CD8-positive, alpha-beta memory T cell (primary cell): ENCODE data around the gene DUSP28. TPM values are rescaled to one million over a fixed set of nuclear protein-coding genes. Genes with fewer than 3 reads are reported as not detected.
A peak's percentile ranks its signal among the peaks of the same experiment; 100 is the strongest.
"Not testable (repeated sequence)": the region's sequence is repeated elsewhere in the genome, so short reads cannot be mapped to it uniquely, and the experiment has no call there.

Source experiments
- CTCF ChIA-PET: fragments of 350-600 bp; sonication (Branson Sonifier 250); formaldehyde crosslinking; loops from one replicate; lab custom pipeline; 2021; ENCODE audit warnings: antibody characterized with exemption; lab: Charles Lee
- POLR2A ChIA-PET: fragments of 350-600 bp; sonication (Branson Sonifier 250); formaldehyde crosslinking; loops from one replicate; lab custom pipeline; 2021; ENCODE audit warnings: antibody characterized with exemption; lab: Charles Lee
- DNase-seq, 5 donors: peaks; one replicate each; pipeline versions ENCODE4 v3.0.0 to v3.0.0-alpha.2; 2020 to 2022; ENCODE audit warnings: mixed read lengths in 1 of 5
- H3K27ac ChIP-seq: one replicate; pipeline ENCODE4 v1.7.0; 2013; ENCODE audit warnings: low read depth, mild to moderate bottlenecking, low read length, moderate library complexity
- H3K27me3 ChIP-seq: 2 replicates; pipeline ENCODE4 v1.7.0; 2013; ENCODE audit warnings: low read length, mild to moderate bottlenecking; ENCODE audit not compliant: insufficient read depth, poor library complexity, severe bottlenecking
- H3K36me3 ChIP-seq: 2 replicates; pipeline ENCODE4 v1.7.0; 2013; ENCODE audit warnings: mild to moderate bottlenecking, low read length, moderate library complexity; ENCODE audit not compliant: insufficient read depth
- H3K4me1 ChIP-seq: 2 replicates; pipeline ENCODE4 v1.7.0; 2013; ENCODE audit warnings: mild to moderate bottlenecking, low read length, moderate library complexity; ENCODE audit not compliant: insufficient read depth
- H3K4me3 ChIP-seq: 2 replicates; pipeline ENCODE4 v1.7.0; 2013; ENCODE audit warnings: mild to moderate bottlenecking, low read length
- H3K9me3 ChIP-seq: 2 replicates; pipeline ENCODE4 v1.7.0; 2013; ENCODE audit warnings: mild to moderate bottlenecking, low read length
- H3K27ac Mint-ChIP-seq, 8 donors: one replicate each; pipeline ENCODE4 v1.8.0; 2020 to 2021; ENCODE audit warnings: mixed read lengths in 8 of 8, mild to moderate bottlenecking in 6 of 8, inconsistent platforms in 3 of 8, moderate library complexity in 3 of 8
- H3K27me3 Mint-ChIP-seq, 2 donors: one replicate each; pipeline ENCODE4 v1.8.0; 2020 to 2021; ENCODE audit warnings: mixed read lengths in 2 of 2, mild to moderate bottlenecking in 1 of 2, moderate library complexity in 1 of 2
- H3K36me3 Mint-ChIP-seq, 3 donors: one replicate each; pipeline ENCODE4 v1.8.0; 2020 to 2021; ENCODE audit warnings: mixed read lengths in 3 of 3, inconsistent platforms in 1 of 3, mild to moderate bottlenecking in 1 of 3
- H3K4me1 Mint-ChIP-seq, 3 donors: one replicate each; pipeline ENCODE4 v1.8.0; 2020 to 2021; ENCODE audit warnings: mixed read lengths in 3 of 3, inconsistent platforms in 1 of 3, mild to moderate bottlenecking in 1 of 3
- H3K4me3 Mint-ChIP-seq, 7 donors: one replicate each; pipeline ENCODE4 v1.8.0; 2020 to 2021; ENCODE audit warnings: mixed read lengths in 7 of 7, mild to moderate bottlenecking in 6 of 7, moderate library complexity in 4 of 7, inconsistent platforms in 2 of 7
- H3K9me3 Mint-ChIP-seq, 5 donors: one replicate each; pipeline ENCODE4 v1.8.0; 2020 to 2022; ENCODE audit warnings: mixed read lengths in 5 of 5, mild to moderate bottlenecking in 3 of 5, moderate library complexity in 2 of 5, inconsistent platforms in 1 of 5
- polyA plus RNA-seq: library from polyadenylated mRNA; unstranded; fragments of 300-500 nt; fragmentation: Illumina TruSeq; gene quantifications from one replicate; pipeline ENCODE4 v1.2.3, GENCODE V29; 2021
- total RNA-seq, 2 experiments: library from RNA; stranded (reverse); gene quantifications; one replicate each; pipeline ENCODE4 v1.2.3, GENCODE V29; 2021

The DUSP28 gene
- total and polyA plus RNA-seq, 3 experiments from 2014 or later: 7.0 to 22.0 (median 7.0) TPM

GRCh38 chr2:240514631-240515030 lies 45.5 kb upstream of the DUSP28 start:
- CTCF ChIA-PET: interaction anchor here (0.6 to 3.1 kb wide), 28 partner anchors 10 to 687 kb away, joined by 3 to 39 read pairs (median 4); partner anchors contain the start of genes ANKMY1, CAPN10, DUSP28 and RNPEPL1
- no peak overlapping the region for H3K4me3 Mint-ChIP-seq

GRCh38 chr2:240517342-240517741 lies 42.8 kb upstream of the DUSP28 start:
- DNase-seq: no peak
- H3K4me3 Mint-ChIP-seq: no peak overlapping the region
- no peak overlapping the region for H3K27ac Mint-ChIP-seq
- Histone ChIP-seq H3K4me1 (peaks cover 11% of the 10 kb centered on the region), H3K9me3 (no peaks in the 10 kb centered on the region), H3K4me3 (no peak overlapping the region), H3K36me3 (no peaks in the 10 kb centered on the region), H3K27ac (no peak overlapping the region), H3K27me3 (no peaks in the 10 kb centered on the region)
- no peaks in the 10 kb centered on the region for H3K9me3 Mint-ChIP-seq
- POLR2A ChIA-PET: no interaction called here
- no peaks in the 10 kb centered on the region for H3K27me3 Mint-ChIP-seq
- CTCF ChIA-PET: interaction anchor here (0.8 to 1.5 kb wide), 2 partner anchors 14 to 62 kb away, joined by 3 to 4 read pairs; no protein-coding TSS in a partner anchor
- peaks cover 3 to 17% (median 13%) of the 10 kb centered on the region in 3 donors for H3K36me3 Mint-ChIP-seq
- peaks cover 13 to 25% (median 18%) of the 10 kb centered on the region in 3 donors for H3K4me1 Mint-ChIP-seq

More at GRCh38 chr2:240514631-240515030, 45.5 kb upstream of the DUSP28 start:
- Histone ChIP-seq H3K36me3 (no peaks in the 10 kb centered on the region), H3K4me3 (no peak overlapping the region), H3K27ac (no peak overlapping the region), H3K4me1 (peaks cover 11% of the 10 kb centered on the region), H3K27me3 (no peaks in the 10 kb centered on the region), H3K9me3 (no peaks in the 10 kb centered on the region)
- Mint-ChIP-seq H3K36me3 (peaks cover 0 to 23% (median 9%) of the 10 kb centered on the region in 3 donors), H3K9me3 (no peaks in the 10 kb centered on the region), H3K27ac (peak overlapping the region in 1 of 8 donors; percentile 90), H3K27me3 (peaks cover 0 to 2% of the 10 kb centered on the region in 2 donors), H3K4me1 (peaks cover 10 to 17% (median 12%) of the 10 kb centered on the region in 3 donors)
- no peak for DNase-seq
- POLR2A ChIA-PET: interaction anchor here (0.7 to 1.7 kb wide), 4 partner anchors 51 to 72 kb away, joined by 3 to 8 read pairs (median 7); partner anchors contain the start of gene CAPN10

GRCh38 chr2:240518981-240519380 lies 41.2 kb upstream of the DUSP28 start:
- Mint-ChIP-seq H3K27me3 (no peaks in the 10 kb centered on the region), H3K27ac (peak overlapping the region in 1 of 8 donors; percentile 24), H3K9me3 (no peaks in the 10 kb centered on the region), H3K36me3 (peaks cover 12 to 28% (median 16%) of the 10 kb centered on the region in 3 donors), H3K4me3 (no peak overlapping the region), H3K4me1 (peaks cover 6 to 20% (median 11%) of the 10 kb centered on the region in 3 donors)
- ChIA-PET POLR2A (no interaction called here), CTCF (interaction anchor here (1.5 kb wide), 1 partner anchor 61 kb away, joined by 4 read pairs; no protein-coding TSS in a partner anchor)
- Histone ChIP-seq H3K4me1 (peaks cover 6% of the 10 kb centered on the region), H3K27me3 (no peaks in the 10 kb centered on the region), H3K4me3 (no peak overlapping the region), H3K9me3 (no peaks in the 10 kb centered on the region), H3K27ac (no peak overlapping the region), H3K36me3 (no peaks in the 10 kb centered on the region)
- DNase-seq: no peak

GRCh38 chr2:240519396-240520129 lies 40.6 kb upstream of the DUSP28 start:
- Mint-ChIP-seq H3K27ac (peak overlapping the region in 1 of 8 donors; percentile 60), H3K27me3 (no peaks in the 10 kb centered on the region), H3K9me3 (peaks cover 0 to 2% (median 0%) of the 10 kb centered on the region in 5 donors), H3K4me1 (peaks cover 3 to 14% (median 6%) of the 10 kb centered on the region in 3 donors), H3K36me3 (peaks cover 16 to 34% (median 18%) of the 10 kb centered on the region in 3 donors), H3K4me3 (no peak overlapping the region)
- DNase-seq: no peak
- no peaks in the 10 kb centered on the region for H3K36me3 ChIP-seq
- ChIA-PET POLR2A (no interaction called here), CTCF (interaction anchor here (1.0 kb wide), 1 partner anchor 60 kb away, joined by 3 read pairs; no protein-coding TSS in a partner anchor)
- no peaks in the 10 kb centered on the region for H3K4me1 ChIP-seq
- no peak overlapping the region for H3K27ac ChIP-seq
- no peaks in the 10 kb centered on the region for H3K9me3 ChIP-seq
- H3K27me3 ChIP-seq: no peaks in the 10 kb centered on the region
- no peak overlapping the region for H3K4me3 ChIP-seq

GRCh38 chr2:240520130-240520973 lies 39.8 kb upstream of the DUSP28 start:
- Mint-ChIP-seq H3K9me3 (peaks cover 0 to 4% (median 0%) of the 10 kb centered on the region in 5 donors), H3K4me1 (peaks cover 3 to 11% (median 6%) of the 10 kb centered on the region in 3 donors), H3K4me3 (peak overlapping the region in 1 of 7 donors; percentile 4), H3K27ac (peak overlapping the region in 4 of 8 donors; percentile 20 to 91 (median 55)), H3K36me3 (peaks cover 16 to 42% (median 26%) of the 10 kb centered on the region in 3 donors), H3K27me3 (no peaks in the 10 kb centered on the region)
- ChIA-PET CTCF (interaction anchor here (1.0 kb wide), 1 partner anchor 59 kb away, joined by 3 read pairs; no protein-coding TSS in a partner anchor), POLR2A (no interaction called here)
- Histone ChIP-seq H3K9me3 (no peaks in the 10 kb centered on the region), H3K36me3 (no peaks in the 10 kb centered on the region), H3K4me3 (no peak overlapping the region), H3K27me3 (no peaks in the 10 kb centered on the region), H3K27ac (no peak overlapping the region), H3K4me1 (no peaks in the 10 kb centered on the region)
- DNase-seq: no peak

- Histone ChIP-seq H3K36me3 (no peaks in the 10 kb centered on the region), H3K4me1 (no peaks in the 10 kb centered on the region), H3K4me3 (no peak overlapping the region), H3K27me3 (no peaks in the 10 kb centered on the region), H3K27ac (no peak overlapping the region), H3K9me3 (no peaks in the 10 kb centered on the region)
- no peak overlapping the region for H3K4me3 Mint-ChIP-seq
- POLR2A ChIA-PET: no interaction called here
- no peaks in the 10 kb centered on the region for H3K27me3 Mint-ChIP-seq
- CTCF ChIA-PET: interaction anchor here (1.0 kb wide), 1 partner anchor 66 kb away, joined by 3 read pairs; the partner anchor contains the start of gene CAPN10
- H3K4me1 Mint-ChIP-seq: peaks cover 3 to 11% (median 6%) of the 10 kb centered on the region in 3 donors
- no peak for DNase-seq
- peaks cover 0 to 4% (median 0%) of the 10 kb centered on the region in 5 donors for H3K9me3 Mint-ChIP-seq
- peaks cover 16 to 46% (median 30%) of the 10 kb centered on the region in 3 donors for H3K36me3 Mint-ChIP-seq
- peak overlapping the region in 3 of 8 donors; percentile 20 to 91 (median 29) for H3K27ac Mint-ChIP-seq
Measured at GRCh38 chr2:240520974-240521350, 39.2 kb upstream of the DUSP28 start.

- H3K4me3 ChIP-seq, H3K36me3 ChIP-seq, H3K27ac ChIP-seq, POLR2A ChIA-PET, H3K27me3 ChIP-seq, H3K9me3 ChIP-seq, H3K4me1 ChIP-seq, H3K27me3 Mint-ChIP-seq, H3K4me3 Mint-ChIP-seq, H3K27ac Mint-ChIP-seq, H3K9me3 Mint-ChIP-seq, DNase-seq: not testable (repeated sequence)
- CTCF ChIA-PET: interaction anchor here (1.0 kb wide), 1 partner anchor 65 kb away, joined by 3 read pairs; the partner anchor contains the start of gene CAPN10
- Mint-ChIP-seq H3K36me3 (peaks cover 16 to 53% (median 36%) of the 10 kb centered on the region in 3 donors), H3K4me1 (peaks cover 5 to 11% (median 6%) of the 10 kb centered on the region in 3 donors)
Measured at GRCh38 chr2:240521885-240522284, 38.3 kb upstream of the DUSP28 start.
